SK-N-SH (cell line): ENCODE results near the gene GRB2. TPM values are rescaled to one million over a fixed set of nuclear protein-coding genes. Genes with fewer than 3 reads are reported as not detected.

Source experiments
- CTCF ChIA-PET: fragments of 300-600, 350-600 bp; formaldehyde crosslinking; extraction: SDS; loops from one replicate; lab custom pipeline; 2021; lab: Yijun Ruan, JAX
- POLR2A ChIA-PET: fragments of 350-600 bp; sonication (Branson Sonifier 250); formaldehyde crosslinking; extraction: SDS; loops from one replicate; lab custom pipeline; 2020; ENCODE audit warnings: antibody characterized with exemption, inconsistent platforms; lab: Yijun Ruan, JAX
- DNase-seq: peaks from one replicate; pipeline ENCODE4 v3.0.0; 2012
- H2AFZ ChIP-seq: fragments of 200-600 bp; sonication (generic); 2 replicates; pipeline ENCODE4 v1.8.1; 2016; ENCODE audit warnings: antibody characterized with exemption, mild to moderate bottlenecking, low read depth
- H3F3A ChIP-seq: fragments of 200-600 bp; sonication (generic); replicated peaks from 2 replicates; pipeline ENCODE3; 2016; ENCODE audit warnings: antibody characterized with exemption, mild to moderate bottlenecking; ENCODE audit not compliant: insufficient read depth
- H3K27ac ChIP-seq, 2 experiments: fragments of 200-500 bp in 1 of 2; fragments of 200-600 bp in 1 of 2; sonication (Bioruptor generic) in 1 of 2; sonication (generic), shearing (Covaris generic) in 1 of 2; 2 replicates each; pipeline versions ENCODE4 v1.5.1 to v1.6.1; 2014 to 2016; ENCODE audit warnings: low read depth in 2 of 2, inconsistent platforms in 1 of 2, low read length in 1 of 2, mild to moderate bottlenecking in 1 of 2, mixed read lengths in 1 of 2
- H3K27me3 ChIP-seq: fragments of 200-600 bp; sonication (generic), shearing (Covaris generic); 2 replicates; pipeline ENCODE4 v1.6.1; 2016; ENCODE audit warnings: mixed run types; ENCODE audit not compliant: insufficient read depth
- H3K36me3 ChIP-seq, 2 experiments: fragments of 200-500 bp in 1 of 2; fragments of 200-600 bp in 1 of 2; sonication (Bioruptor generic) in 1 of 2; sonication (generic) in 1 of 2; replicated peaks in 1 of 2; 2 replicates each; pipeline versions ENCODE3 to v1.5.1; 2014 to 2016; ENCODE audit warnings: low read length in 1 of 2, mild to moderate bottlenecking in 1 of 2; ENCODE audit not compliant: insufficient read depth in 2 of 2, control insufficient read depth in 1 of 2
- H3K4me1 ChIP-seq, 2 experiments: fragments of 200-500 bp in 1 of 2; fragments of 200-600 bp in 1 of 2; sonication (Bioruptor generic) in 1 of 2; sonication (generic), shearing (Covaris generic) in 1 of 2; 2 replicates each; pipeline versions ENCODE4 v1.5.1 to v1.6.1; 2014 to 2016; ENCODE audit warnings: low read depth in 1 of 2, low read length in 1 of 2, mixed run types in 1 of 2; ENCODE audit not compliant: insufficient read depth in 2 of 2, control insufficient read depth in 1 of 2
- H3K4me2 ChIP-seq: fragments of 200-600 bp; sonication (generic), shearing (Covaris generic); 2 replicates; pipeline ENCODE4 v1.6.1; 2017; ENCODE audit warnings: mixed run types
- H3K4me3 ChIP-seq, 2 experiments: fragments of 200-500 bp in 1 of 2; fragments of 200-600 bp in 1 of 2; sonication (Bioruptor generic) in 1 of 2; sonication (generic), shearing (Covaris generic) in 1 of 2; 2 replicates each; pipeline versions ENCODE4 v1.5.1 to v1.8.1; 2014 to 2016; ENCODE audit warnings: low read depth in 2 of 2, inconsistent platforms in 1 of 2, low read length in 1 of 2, mild to moderate bottlenecking in 1 of 2, mixed read lengths in 1 of 2, moderate library complexity in 1 of 2
- H3K79me2 ChIP-seq: fragments of 200-600 bp; sonication (generic); 2 replicates; pipeline ENCODE4 v1.8.1; 2017; ENCODE audit warnings: mild to moderate bottlenecking; ENCODE audit not compliant: insufficient read depth
- H3K9ac ChIP-seq: fragments of 200-600 bp; sonication (generic); 2 replicates; pipeline ENCODE4 v1.6.1; 2017; ENCODE audit warnings: mixed run types
- H3K9me2 ChIP-seq: fragments of 200-600 bp; sonication (generic); 2 replicates; pipeline ENCODE4 v1.6.1; 2017; ENCODE audit warnings: mixed run types
- H3K9me3 ChIP-seq: fragments of 200-600 bp; sonication (generic); 2 replicates; pipeline ENCODE4 v1.6.1; 2017; ENCODE audit warnings: mixed run types, mild to moderate bottlenecking, moderate library complexity
- H4K20me1 ChIP-seq: fragments of 200-600 bp; sonication (generic); 2 replicates; pipeline ENCODE4 v1.6.1; 2017; ENCODE audit warnings: mild to moderate bottlenecking, mixed run types; ENCODE audit not compliant: insufficient read depth
- CHD2 ChIP-seq: fragments of 150-350 bp; IDR thresholded peaks from 2 replicates; pipeline ENCODE4 v1.6.1; 2018; ENCODE audit warnings: low read length; ENCODE audit not compliant: partially characterized antibody
- EP300 ChIP-seq, 2 experiments: IDR thresholded peaks; 2 replicates each; pipeline versions ENCODE4 v1.4.0 to v1.6.1; 2012; ENCODE audit warnings: borderline replicate concordance in 1 of 2, low read depth in 1 of 2, low read length in 1 of 2
- FOSL2 ChIP-seq: IDR thresholded peaks from 2 replicates; pipeline ENCODE4 v1.4.0; 2012; ENCODE audit warnings: low read depth, mild to moderate bottlenecking, moderate library complexity, borderline replicate concordance
- FOXJ3 ChIP-seq: sonication (generic); formaldehyde crosslinking; IDR thresholded peaks from 2 replicates; pipeline ENCODE4 v1.5.1; 2020; ENCODE audit warnings: mild to moderate bottlenecking, missing genetic modification reagents
- FOXM1 ChIP-seq: IDR thresholded peaks from 2 replicates; pipeline ENCODE4 v1.4.0; 2012; ENCODE audit warnings: low read depth, mild to moderate bottlenecking
- GABPA ChIP-seq: IDR thresholded peaks from 2 replicates; pipeline ENCODE4 v1.4.0; 2012; ENCODE audit warnings: low read depth, mild to moderate bottlenecking
- GATA2 ChIP-seq: sonication (generic); formaldehyde crosslinking; IDR thresholded peaks from 2 replicates; pipeline ENCODE4 v1.5.0; 2020; ENCODE audit warnings: mild to moderate bottlenecking, missing genetic modification reagents
- MAX ChIP-seq: IDR thresholded peaks from 2 replicates; pipeline ENCODE4 v1.4.0; 2012; ENCODE audit warnings: low read depth
- MEF2A ChIP-seq: IDR thresholded peaks from 2 replicates; pipeline ENCODE4 v1.4.0; 2012; ENCODE audit warnings: low read depth, borderline replicate concordance
- MXI1 ChIP-seq: IDR thresholded peaks from 2 replicates; pipeline ENCODE4 v1.6.1; 2012; ENCODE audit warnings: mild to moderate bottlenecking, low read depth, low read length, improper control_type of control experiment
- NRF1 ChIP-seq: IDR thresholded peaks from 2 replicates; pipeline ENCODE4 v1.6.1; 2012; ENCODE audit warnings: low read depth, mild to moderate bottlenecking, low read length
- RAD21 ChIP-seq: IDR thresholded peaks from 2 replicates; pipeline ENCODE4 v1.6.1; 2012; ENCODE audit warnings: mild to moderate bottlenecking, low read length
- RCOR1 ChIP-seq: fragments of 150-350 bp; IDR thresholded peaks from 2 replicates; pipeline ENCODE4 v1.6.1; 2017; ENCODE audit warnings: antibody characterized with exemption, low read length
- RFX5 ChIP-seq: IDR thresholded peaks from 2 replicates; pipeline ENCODE4 v1.6.1; 2012; ENCODE audit warnings: mild to moderate bottlenecking, improper control_type of control experiment, low read length
- RXRA ChIP-seq: IDR thresholded peaks from 2 replicates; pipeline ENCODE4 v1.4.0; 2012; ENCODE audit warnings: low read depth, mild to moderate bottlenecking, borderline replicate concordance
- SMC3 ChIP-seq: IDR thresholded peaks from 2 replicates; pipeline ENCODE4 v1.6.1; 2012; ENCODE audit warnings: low read depth, low read length, improper control_type of control experiment
- TEAD4 ChIP-seq: IDR thresholded peaks from 2 replicates; pipeline ENCODE4 v1.4.0; 2012; ENCODE audit warnings: mild to moderate bottlenecking, borderline replicate concordance; ENCODE audit not compliant: insufficient read depth
- YY1 ChIP-seq: IDR thresholded peaks from 2 replicates; pipeline ENCODE4 v1.4.0; 2012; ENCODE audit warnings: low read depth, mild to moderate bottlenecking
- WGBS: methylation state at CpG from one replicate; pipeline ENCODE4 v1.1.6; 2017; ENCODE audit warnings: low lambda C conversion rate; 5-methylcytosine and 5-hydroxymethylcytosine counted together
- polyA plus RNA-seq, 3 experiments: library from polyadenylated mRNA; depleted of rRNA; stranded (reverse); fragments of >200 nt; gene quantifications; 2 replicates each; pipeline ENCODE4 v1.2.3, GENCODE V29; 2012
- TF ChIP-seq, protein P1 (sequence below): IDR thresholded peaks from 2 replicates; pipeline ENCODE4 v1.4.0; 2012; ENCODE audit warnings: low read depth, borderline replicate concordance

Gene GRB2
- polyA plus RNA-seq, 1 of the 3 experiments (the other 2 are of a cell fraction) = 89.6 TPM

GRCh38 chr17:75301049-75301448, 104.4 kb downstream of the GRB2 start (continued):
- TF ChIP-seq EP300 (IDR thresholded peaks at IDR 0.05; ENCODE audit: borderline replicate concordance in 1 of 2, low read depth in 1 of 2, low read length in 1 of 2) = no peak
- TF ChIP-seq, protein P1, sequence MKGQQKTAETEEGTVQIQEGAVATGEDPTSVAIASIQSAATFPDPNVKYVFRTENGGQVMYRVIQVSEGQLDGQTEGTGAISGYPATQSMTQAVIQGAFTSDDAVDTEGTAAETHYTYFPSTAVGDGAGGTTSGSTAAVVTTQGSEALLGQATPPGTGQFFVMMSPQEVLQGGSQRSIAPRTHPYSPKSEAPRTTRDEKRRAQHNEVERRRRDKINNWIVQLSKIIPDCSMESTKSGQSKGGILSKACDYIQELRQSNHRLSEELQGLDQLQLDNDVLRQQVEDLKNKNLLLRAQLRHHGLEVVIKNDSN = no peak
- TF ChIP-seq MAX = no peak
- no peak for TF ChIP-seq RAD21

- H3K27ac ChIP-seq = no peak overlapping the region
- no peak overlapping the region for H3K9ac ChIP-seq
- 66% methylated on average over 7 of the region's 7 CpGs for WGBS
- no peak overlapping the region for H3K4me3 ChIP-seq
- H4K20me1 ChIP-seq = no peaks in the 10 kb centered on the region
- TF ChIP-seq RCOR1 (no peak), MEF2A (no peak), GABPA (no peak), SMC3 (no peak), FOXJ3 (CRISPR knock-in tag) (no peak), RXRA (no peak), GATA2 (CRISPR knock-in tag) (no peak), RFX5 (no peak), CHD2 (no peak), MXI1 (no peak), FOSL2 (no peak), TEAD4 (no peak), RAD21 (no peak), FOXM1 (no peak), NRF1 (no peak), YY1 (no peak), EP300 (IDR thresholded peaks at IDR 0.05; ENCODE audit: borderline replicate concordance in 1 of 2, low read depth in 1 of 2, low read length in 1 of 2) (no peak)
- TF ChIP-seq, protein P1 = no peak
- H3K9me3 ChIP-seq = no peaks in the 10 kb centered on the region
- POLR2A ChIA-PET = no interaction called here
- H3K27me3 ChIP-seq = no peaks in the 10 kb centered on the region
- CTCF ChIA-PET = interaction anchor here (1.2 to 2.1 kb wide), 3 partner anchors 10 to 30 kb away, joined by 3 to 7 read pairs (median 6); partner anchors contain the start of gene MIF4GD
- H3K79me2 ChIP-seq = no peaks in the 10 kb centered on the region
- no peak for DNase-seq
- H3K9me2 ChIP-seq = no peaks in the 10 kb centered on the region
- no peak overlapping the region for H3K4me2 ChIP-seq
- H3K4me1 ChIP-seq = no peaks in the 10 kb centered on the region
- H3F3A ChIP-seq = peaks cover 15% of the 10 kb centered on the region
- H3K36me3 ChIP-seq = no peaks in the 10 kb centered on the region
- no peak overlapping the region for H2AFZ ChIP-seq
These were observed 105.2 kb downstream of the GRB2 start for GRCh38 chr17:75300280-75300679.
